ENCODE measurements around the gene TSNAXIP1.

DNA sequence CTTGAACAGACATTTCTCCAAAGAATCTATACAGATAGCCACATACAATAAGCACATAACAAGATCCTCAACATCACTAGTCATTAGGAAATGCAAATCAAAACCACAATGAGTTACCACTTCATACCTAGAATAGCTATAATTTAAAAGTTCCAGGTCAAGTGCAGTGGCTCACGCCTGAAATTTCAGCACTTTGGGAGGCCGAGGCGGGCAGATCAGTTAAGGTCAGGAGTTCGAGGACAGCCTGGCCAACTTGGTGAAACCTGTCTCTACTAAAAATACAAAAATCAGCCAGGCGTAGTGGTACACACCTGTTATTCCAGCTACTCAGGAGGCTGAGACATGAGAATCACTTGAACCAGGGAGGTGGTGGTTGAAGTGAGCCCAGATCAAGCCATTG, 20.2 kb upstream of the TSNAXIP1 start:
- TF ChIP-seq, protein P1, sequence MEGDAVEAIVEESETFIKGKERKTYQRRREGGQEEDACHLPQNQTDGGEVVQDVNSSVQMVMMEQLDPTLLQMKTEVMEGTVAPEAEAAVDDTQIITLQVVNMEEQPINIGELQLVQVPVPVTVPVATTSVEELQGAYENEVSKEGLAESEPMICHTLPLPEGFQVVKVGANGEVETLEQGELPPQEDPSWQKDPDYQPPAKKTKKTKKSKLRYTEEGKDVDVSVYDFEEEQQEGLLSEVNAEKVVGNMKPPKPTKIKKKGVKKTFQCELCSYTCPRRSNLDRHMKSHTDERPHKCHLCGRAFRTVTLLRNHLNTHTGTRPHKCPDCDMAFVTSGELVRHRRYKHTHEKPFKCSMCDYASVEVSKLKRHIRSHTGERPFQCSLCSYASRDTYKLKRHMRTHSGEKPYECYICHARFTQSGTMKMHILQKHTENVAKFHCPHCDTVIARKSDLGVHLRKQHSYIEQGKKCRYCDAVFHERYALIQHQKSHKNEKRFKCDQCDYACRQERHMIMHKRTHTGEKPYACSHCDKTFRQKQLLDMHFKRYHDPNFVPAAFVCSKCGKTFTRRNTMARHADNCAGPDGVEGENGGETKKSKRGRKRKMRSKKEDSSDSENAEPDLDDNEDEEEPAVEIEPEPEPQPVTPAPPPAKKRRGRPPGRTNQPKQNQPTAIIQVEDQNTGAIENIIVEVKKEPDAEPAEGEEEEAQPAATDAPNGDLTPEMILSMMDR (conservative IDR thresholded peaks at IDR 0.05; ENCODE audit: low read depth in 2 of 2), result no peak
- TF ChIP-seq, protein P2, sequence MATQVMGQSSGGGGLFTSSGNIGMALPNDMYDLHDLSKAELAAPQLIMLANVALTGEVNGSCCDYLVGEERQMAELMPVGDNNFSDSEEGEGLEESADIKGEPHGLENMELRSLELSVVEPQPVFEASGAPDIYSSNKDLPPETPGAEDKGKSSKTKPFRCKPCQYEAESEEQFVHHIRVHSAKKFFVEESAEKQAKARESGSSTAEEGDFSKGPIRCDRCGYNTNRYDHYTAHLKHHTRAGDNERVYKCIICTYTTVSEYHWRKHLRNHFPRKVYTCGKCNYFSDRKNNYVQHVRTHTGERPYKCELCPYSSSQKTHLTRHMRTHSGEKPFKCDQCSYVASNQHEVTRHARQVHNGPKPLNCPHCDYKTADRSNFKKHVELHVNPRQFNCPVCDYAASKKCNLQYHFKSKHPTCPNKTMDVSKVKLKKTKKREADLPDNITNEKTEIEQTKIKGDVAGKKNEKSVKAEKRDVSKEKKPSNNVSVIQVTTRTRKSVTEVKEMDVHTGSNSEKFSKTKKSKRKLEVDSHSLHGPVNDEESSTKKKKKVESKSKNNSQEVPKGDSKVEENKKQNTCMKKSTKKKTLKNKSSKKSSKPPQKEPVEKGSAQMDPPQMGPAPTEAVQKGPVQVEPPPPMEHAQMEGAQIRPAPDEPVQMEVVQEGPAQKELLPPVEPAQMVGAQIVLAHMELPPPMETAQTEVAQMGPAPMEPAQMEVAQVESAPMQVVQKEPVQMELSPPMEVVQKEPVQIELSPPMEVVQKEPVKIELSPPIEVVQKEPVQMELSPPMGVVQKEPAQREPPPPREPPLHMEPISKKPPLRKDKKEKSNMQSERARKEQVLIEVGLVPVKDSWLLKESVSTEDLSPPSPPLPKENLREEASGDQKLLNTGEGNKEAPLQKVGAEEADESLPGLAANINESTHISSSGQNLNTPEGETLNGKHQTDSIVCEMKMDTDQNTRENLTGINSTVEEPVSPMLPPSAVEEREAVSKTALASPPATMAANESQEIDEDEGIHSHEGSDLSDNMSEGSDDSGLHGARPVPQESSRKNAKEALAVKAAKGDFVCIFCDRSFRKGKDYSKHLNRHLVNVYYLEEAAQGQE (IDR thresholded peaks at IDR 0.05; ENCODE audit: unreplicated experiment), result no peak
- TF ChIP-seq POLR2AphosphoS5 (IDR thresholded peaks at IDR 0.05; ENCODE audit: low read depth) (no peak), EZH2 (IDR thresholded peaks at IDR 0.05; ENCODE audit: low read depth, unreplicated experiment) (no peak), ZNF114 (CRISPR knock-in tag; IDR thresholded peaks at IDR 0.05) (no peak), CREB1 (CRISPR knock-in tag; IDR thresholded peaks at IDR 0.05; ENCODE audit: low read depth) (no peak), EZH2phosphoT487 (IDR thresholded peaks at IDR 0.05; ENCODE audit: unreplicated experiment) (no peak), ZNF331 (CRISPR knock-in tag; IDR thresholded peaks at IDR 0.05; ENCODE audit: low read depth) (no peak), JUNB (IDR thresholded peaks at IDR 0.05; ENCODE audit: unreplicated experiment) (no peak), NANOG (IDR thresholded peaks at IDR 0.05; ENCODE audit: borderline replicate concordance) (no peak)
- TF ChIP-seq, protein P3, sequence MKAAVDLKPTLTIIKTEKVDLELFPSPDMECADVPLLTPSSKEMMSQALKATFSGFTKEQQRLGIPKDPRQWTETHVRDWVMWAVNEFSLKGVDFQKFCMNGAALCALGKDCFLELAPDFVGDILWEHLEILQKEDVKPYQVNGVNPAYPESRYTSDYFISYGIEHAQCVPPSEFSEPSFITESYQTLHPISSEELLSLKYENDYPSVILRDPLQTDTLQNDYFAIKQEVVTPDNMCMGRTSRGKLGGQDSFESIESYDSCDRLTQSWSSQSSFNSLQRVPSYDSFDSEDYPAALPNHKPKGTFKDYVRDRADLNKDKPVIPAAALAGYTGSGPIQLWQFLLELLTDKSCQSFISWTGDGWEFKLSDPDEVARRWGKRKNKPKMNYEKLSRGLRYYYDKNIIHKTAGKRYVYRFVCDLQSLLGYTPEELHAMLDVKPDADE (IDR thresholded peaks at IDR 0.05), result no peak

All from GM23338 (cell line).